ENCODE results near the gene UBASH3A.

The UBASH3A gene

DNA sequence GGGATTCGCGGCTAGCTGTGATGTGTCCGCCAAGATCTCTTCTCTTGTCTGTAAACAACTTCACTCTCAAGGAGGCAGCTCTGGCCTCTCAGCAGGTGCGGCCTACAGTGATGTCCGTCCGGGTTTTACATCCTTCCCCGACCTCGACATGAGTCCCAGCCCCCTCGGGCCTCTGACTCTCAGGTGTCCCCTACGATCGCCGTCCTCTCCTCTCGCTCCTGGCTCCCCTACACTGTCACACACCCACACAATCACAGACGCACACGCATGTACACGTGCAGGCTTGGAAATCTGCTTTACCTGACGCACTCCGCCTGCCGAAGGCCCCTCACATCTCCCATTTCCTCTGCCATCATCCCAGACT, 93.1 kb downstream of the UBASH3A start:
- no peak for DNase-seq
